ENCODE results near the gene SNPH. TPM values are rescaled to one million over a fixed set of nuclear protein-coding genes. Genes with fewer than 3 reads are reported as not detected.

The SNPH gene
- total and polyA plus RNA-seq, 7 donors = 1.0 to 9.3 (median 3.7) TPM

DNA sequence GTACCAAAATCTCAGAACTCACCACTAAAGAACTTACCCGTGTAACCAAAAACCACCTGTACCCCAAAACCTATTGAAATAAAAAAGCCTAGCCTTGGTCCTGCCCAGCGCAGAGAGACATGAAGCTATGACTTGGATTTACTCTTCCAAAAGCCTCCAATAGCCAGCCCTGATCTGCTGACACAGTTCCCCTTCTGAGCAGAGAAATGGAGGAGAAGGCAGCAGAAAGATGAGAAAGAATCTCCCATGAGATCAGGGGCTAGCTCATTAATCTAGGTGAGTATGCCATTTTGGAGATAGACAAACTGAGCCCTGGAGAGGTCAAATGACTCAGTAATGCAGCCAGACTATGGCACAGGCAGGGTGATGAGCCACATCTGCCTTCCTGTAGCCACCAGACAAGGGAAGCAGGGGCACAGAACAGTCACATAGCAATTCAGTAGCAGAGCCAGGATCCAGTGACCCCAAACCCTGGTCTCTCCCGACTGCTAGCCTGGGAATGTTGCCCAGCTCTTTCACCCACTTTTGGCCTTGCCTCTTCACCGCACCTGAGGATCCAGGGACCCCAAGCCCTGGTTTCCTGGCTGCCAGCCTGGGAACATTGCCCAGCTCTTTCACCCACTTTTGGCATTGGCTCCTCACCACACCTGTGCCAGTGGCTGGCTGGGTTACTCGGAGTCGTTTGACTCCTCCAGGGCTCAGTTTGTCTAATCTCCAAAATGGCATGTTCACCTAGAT lies 70.0 kb downstream of the SNPH start:
- Histone ChIP-seq H3K4me1 (peaks cover 23% of the 10 kb centered on the region), H3K9me3 (no peaks in the 10 kb centered on the region), H3K36me3 (ENCODE audit: insufficient read depth in 1 of 2, low read depth in 1 of 2) (no peaks in the 10 kb centered on the region), H3K27ac (peak overlapping the region; percentile 38), H3K4me3 (no peak overlapping the region), H3K27me3 (ENCODE audit: insufficient read depth in 3 of 3, low read length in 2 of 3) (no peaks in the 10 kb centered on the region)
- 46 to 56% (median 52%) methylated on average over 6 of the region's 6 CpGs for WGBS, 3 donors
- intact Hi-C loops (cut with DNase I) = loop anchor here (5.0 kb wide), 1 partner anchor 36 kb away; no protein-coding TSS in a partner anchor
- TF ChIP-seq, protein P1, sequence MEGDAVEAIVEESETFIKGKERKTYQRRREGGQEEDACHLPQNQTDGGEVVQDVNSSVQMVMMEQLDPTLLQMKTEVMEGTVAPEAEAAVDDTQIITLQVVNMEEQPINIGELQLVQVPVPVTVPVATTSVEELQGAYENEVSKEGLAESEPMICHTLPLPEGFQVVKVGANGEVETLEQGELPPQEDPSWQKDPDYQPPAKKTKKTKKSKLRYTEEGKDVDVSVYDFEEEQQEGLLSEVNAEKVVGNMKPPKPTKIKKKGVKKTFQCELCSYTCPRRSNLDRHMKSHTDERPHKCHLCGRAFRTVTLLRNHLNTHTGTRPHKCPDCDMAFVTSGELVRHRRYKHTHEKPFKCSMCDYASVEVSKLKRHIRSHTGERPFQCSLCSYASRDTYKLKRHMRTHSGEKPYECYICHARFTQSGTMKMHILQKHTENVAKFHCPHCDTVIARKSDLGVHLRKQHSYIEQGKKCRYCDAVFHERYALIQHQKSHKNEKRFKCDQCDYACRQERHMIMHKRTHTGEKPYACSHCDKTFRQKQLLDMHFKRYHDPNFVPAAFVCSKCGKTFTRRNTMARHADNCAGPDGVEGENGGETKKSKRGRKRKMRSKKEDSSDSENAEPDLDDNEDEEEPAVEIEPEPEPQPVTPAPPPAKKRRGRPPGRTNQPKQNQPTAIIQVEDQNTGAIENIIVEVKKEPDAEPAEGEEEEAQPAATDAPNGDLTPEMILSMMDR (IDR thresholded peaks at IDR 0.05) = no peak
- ATAC-seq = peak in 1 of 4 donors; percentile 19
- DNase-seq = no peak

DNA sequence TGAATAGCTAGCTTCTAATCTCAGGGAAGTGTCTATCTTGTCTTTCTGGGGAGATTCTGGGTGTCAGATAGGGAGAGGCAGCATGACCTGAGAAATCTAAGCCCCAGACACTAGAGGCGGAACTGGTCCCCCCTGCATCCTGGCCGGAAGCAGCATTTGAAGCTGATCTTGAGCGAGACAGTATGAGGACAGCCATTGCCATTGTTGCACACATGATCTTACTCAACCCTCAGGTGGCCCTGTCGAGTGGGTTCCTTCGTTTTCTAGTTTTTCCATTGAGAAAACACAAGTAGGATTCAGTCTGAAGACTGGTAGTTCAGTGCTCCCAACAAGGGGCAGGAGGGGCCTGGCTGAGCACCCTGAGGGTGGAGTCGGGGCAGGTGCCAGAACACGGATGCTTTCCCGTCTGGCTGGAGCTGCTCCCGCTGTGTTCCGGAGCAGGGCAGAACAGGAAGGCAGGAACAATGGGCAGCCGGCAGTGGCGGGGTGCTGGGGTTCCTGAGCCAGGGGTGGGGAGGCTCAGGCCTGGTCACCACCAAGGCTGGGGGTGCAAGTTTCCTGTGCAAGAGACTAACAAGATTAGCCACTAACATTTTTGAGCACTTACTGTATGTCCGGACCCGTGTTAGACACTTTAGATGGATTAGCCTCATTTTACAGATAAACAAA lies 70.7 kb downstream of the SNPH start:
- Histone ChIP-seq H3K27me3 (ENCODE audit: insufficient read depth in 3 of 3, low read length in 2 of 3) (no peaks in the 10 kb centered on the region), H3K9me3 (no peaks in the 10 kb centered on the region), H3K36me3 (ENCODE audit: insufficient read depth in 1 of 2, low read depth in 1 of 2) (no peaks in the 10 kb centered on the region), H3K4me3 (peak overlapping the region; percentile 23), H3K4me1 (peaks cover 23% of the 10 kb centered on the region), H3K27ac (peak overlapping the region; percentile 38)
- intact Hi-C loops (cut with DNase I) = loop anchor here (5.0 kb wide), 1 partner anchor 35 kb away; no protein-coding TSS in a partner anchor
- WGBS, 3 donors = 19 to 26% (median 20%) methylated on average over 14 of the region's 14 CpGs
- ATAC-seq = peak; percentile 74 to 89 (median 84)
- DNase-seq = peak; percentile 77 to 85
- TF ChIP-seq, protein P1 (IDR thresholded peaks at IDR 0.05) = no peak

DNA sequence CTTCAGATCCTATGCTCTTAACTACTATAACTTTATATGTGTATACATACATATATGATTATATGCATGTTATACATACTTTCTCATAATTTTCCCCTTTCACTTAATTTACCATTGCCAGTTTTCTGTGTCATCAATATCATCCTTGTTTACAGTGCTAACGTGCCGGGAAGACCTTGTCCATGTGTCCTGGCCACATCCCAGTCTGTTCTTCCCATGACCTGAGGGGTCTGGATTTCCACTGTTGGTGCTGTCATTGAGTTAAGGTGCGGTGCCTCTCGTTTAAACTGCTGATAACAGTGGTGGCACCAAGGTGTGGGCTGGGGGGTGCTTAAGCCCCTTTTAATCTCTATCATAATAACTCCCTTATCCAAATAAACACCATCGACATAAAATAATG lies 71.3 kb downstream of the SNPH start:
- WGBS, 3 donors = 47 to 68% (median 54%) methylated on average over 5 of the region's 5 CpGs
- intact Hi-C loops (cut with DNase I) = loop anchor here (5.0 kb wide), 1 partner anchor 35 kb away; no protein-coding TSS in a partner anchor
- no peaks in the 10 kb centered on the region for H3K27me3 ChIP-seq (ENCODE audit: insufficient read depth in 3 of 3, low read length in 2 of 3)
- peaks cover 23% of the 10 kb centered on the region for H3K4me1 ChIP-seq
- peak overlapping the region; percentile 23 for H3K4me3 ChIP-seq
- no peaks in the 10 kb centered on the region for H3K9me3 ChIP-seq
- TF ChIP-seq, protein P1 (IDR thresholded peaks at IDR 0.05) = no peak
- H3K36me3 ChIP-seq (ENCODE audit: insufficient read depth in 1 of 2, low read depth in 1 of 2) = no peaks in the 10 kb centered on the region
- H3K27ac ChIP-seq = peak overlapping the region; percentile 5
- ATAC-seq (no peak), DNase-seq (no peak)

DNA sequence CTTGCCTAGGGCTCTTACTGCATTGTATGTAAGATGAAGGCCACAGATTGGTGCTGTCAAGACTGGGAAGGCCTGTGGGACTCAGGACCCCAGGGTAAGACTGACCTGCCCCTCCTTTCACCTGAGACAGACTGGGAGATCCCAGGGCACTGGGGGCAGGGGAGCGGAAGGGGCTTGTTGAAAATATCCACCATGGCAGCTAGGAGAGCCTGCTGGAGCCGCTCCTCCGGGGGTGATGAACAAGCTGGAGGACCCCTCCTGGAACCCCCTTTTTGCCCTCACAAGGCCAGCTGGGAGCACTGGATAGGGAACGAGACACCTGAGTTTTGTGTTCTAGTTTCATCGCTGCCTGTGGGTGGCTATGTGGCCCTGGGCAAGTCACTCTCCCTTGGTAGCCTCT lies 72.0 kb downstream of the SNPH start:
- peaks cover 21% of the 10 kb centered on the region for H3K4me1 ChIP-seq
- intact Hi-C loops (cut with DNase I) = loop anchor here (5.0 kb wide), 1 partner anchor 34 kb away; no protein-coding TSS in a partner anchor
- H3K27ac ChIP-seq = peak overlapping the region; percentile 5

More for the DNA sequence above, 72.0 kb downstream of the SNPH start:
- DNase-seq (no peak), ATAC-seq (no peak)
- TF ChIP-seq, protein P1 (IDR thresholded peaks at IDR 0.05) = no peak
- Histone ChIP-seq H3K9me3 (no peaks in the 10 kb centered on the region), H3K4me3 (no peak overlapping the region), H3K36me3 (ENCODE audit: insufficient read depth in 1 of 2, low read depth in 1 of 2) (no peaks in the 10 kb centered on the region), H3K27me3 (ENCODE audit: insufficient read depth in 3 of 3, low read length in 2 of 3) (no peaks in the 10 kb centered on the region)
- WGBS, 3 donors = 95 to 100% (median 96%) methylated on average over 5 of the region's 5 CpGs
